ENCODE results near the gene CHI3L1.

DNA sequence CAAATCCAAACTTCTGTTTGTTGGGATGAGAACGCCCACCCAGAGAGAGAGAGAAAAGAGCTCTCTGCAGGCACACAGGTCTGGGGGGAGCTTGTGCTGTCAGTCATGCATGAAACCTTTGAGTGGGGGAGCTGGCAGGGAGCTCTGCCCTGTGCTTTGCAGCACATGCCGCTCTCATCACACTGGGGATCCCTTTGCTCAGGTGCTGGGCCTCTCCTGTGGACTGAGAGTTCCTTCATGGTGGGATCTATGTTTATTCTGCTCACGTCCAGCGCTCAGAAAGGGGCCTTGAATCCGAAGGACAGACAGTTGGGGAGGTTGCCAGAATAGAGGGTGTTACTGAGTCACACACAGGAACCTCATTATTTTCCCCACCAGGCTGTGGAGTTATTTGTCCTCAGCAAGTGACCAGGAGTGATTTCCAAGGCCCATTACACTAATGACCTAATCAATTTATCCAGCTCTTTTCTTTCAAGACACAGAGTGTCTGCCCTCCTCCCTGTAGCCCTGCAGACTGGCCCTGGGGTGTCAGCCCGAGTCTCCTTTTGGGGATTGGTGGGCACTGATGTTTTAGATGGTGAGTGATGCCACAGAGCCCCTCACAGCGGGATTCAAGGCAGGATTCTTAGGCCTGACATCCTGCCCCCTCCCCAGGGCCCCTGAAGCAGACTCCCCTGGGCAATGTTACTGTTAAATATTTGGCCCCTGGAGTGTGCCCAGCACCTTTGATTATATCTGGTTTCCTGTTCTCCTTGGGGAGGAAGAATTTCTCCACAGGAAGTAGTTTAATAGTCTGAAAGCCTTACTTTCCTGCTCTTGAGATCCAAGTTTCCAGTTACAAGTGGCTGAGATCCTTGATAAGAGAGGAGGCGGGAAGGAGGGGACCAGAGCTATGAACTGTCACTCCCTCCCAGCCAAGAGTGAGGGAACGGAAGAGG, 33.2 kb downstream of the CHI3L1 start:
- TF ChIP-seq, protein P1, sequence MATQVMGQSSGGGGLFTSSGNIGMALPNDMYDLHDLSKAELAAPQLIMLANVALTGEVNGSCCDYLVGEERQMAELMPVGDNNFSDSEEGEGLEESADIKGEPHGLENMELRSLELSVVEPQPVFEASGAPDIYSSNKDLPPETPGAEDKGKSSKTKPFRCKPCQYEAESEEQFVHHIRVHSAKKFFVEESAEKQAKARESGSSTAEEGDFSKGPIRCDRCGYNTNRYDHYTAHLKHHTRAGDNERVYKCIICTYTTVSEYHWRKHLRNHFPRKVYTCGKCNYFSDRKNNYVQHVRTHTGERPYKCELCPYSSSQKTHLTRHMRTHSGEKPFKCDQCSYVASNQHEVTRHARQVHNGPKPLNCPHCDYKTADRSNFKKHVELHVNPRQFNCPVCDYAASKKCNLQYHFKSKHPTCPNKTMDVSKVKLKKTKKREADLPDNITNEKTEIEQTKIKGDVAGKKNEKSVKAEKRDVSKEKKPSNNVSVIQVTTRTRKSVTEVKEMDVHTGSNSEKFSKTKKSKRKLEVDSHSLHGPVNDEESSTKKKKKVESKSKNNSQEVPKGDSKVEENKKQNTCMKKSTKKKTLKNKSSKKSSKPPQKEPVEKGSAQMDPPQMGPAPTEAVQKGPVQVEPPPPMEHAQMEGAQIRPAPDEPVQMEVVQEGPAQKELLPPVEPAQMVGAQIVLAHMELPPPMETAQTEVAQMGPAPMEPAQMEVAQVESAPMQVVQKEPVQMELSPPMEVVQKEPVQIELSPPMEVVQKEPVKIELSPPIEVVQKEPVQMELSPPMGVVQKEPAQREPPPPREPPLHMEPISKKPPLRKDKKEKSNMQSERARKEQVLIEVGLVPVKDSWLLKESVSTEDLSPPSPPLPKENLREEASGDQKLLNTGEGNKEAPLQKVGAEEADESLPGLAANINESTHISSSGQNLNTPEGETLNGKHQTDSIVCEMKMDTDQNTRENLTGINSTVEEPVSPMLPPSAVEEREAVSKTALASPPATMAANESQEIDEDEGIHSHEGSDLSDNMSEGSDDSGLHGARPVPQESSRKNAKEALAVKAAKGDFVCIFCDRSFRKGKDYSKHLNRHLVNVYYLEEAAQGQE (IDR thresholded peaks at IDR 0.05) = no peak
- TF ChIP-seq GABPA (IDR thresholded peaks at IDR 0.05 in 1 of 2, conservative IDR thresholded peaks at IDR 0.05 in 1 of 2) (no peak), CTCF (IDR thresholded peaks at IDR 0.05; ENCODE audit: low read depth, low read length, missing input control) (no peak), EGR1 (IDR thresholded peaks at IDR 0.05; ENCODE audit: low read depth in 2 of 2) (no peak), MAX (IDR thresholded peaks at IDR 0.05) (no peak), ATF3 (IDR thresholded peaks at IDR 0.05) (no peak), JUND (IDR thresholded peaks at IDR 0.05) (no peak), SP1 (IDR thresholded peaks at IDR 0.05) (no peak), RAD21 (IDR thresholded peaks at IDR 0.05) (no peak), HNF4A (conservative IDR thresholded peaks at IDR 0.05) (no peak)
